HG02610 (cell line): ENCODE measurements around the gene LCAT.
"Not testable (repeated sequence)": the region's sequence is repeated elsewhere in the genome, so short reads cannot be mapped to it uniquely, and the experiment has no call there.

ENCODE experiments used
- ATAC-seq: cut with Tn5 transposase; IDR thresholded peaks from one replicate; pipeline ENCODE4 v1.9.1; 2021; ENCODE audit warnings: mild to moderate bottlenecking, moderate library complexity; ENCODE audit not compliant: unreplicated experiment

The LCAT gene

GRCh38 chr16:67933805-67934204 is 10.1 kb downstream of the LCAT start:
- no peak for ATAC-seq

DNA sequence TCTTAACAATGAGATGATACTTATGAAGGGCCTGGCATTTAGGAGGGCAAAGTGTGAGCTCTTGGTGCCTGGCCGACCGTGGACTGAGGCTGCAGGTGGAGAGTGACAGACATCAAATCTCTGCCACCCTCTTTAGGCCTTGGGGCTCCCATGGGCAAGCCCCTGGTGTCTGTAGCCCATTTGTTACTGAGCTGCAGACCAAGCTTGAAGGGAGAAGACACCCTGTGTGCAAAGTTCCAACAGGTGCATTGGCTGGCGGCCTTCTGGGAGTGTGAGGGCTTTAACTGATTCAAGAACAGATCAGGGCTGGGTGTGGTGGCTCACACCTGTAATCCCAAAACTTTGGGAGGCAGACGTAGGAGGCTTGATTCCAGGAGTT is 11.5 kb downstream of the LCAT start:
- no peak for ATAC-seq

DNA sequence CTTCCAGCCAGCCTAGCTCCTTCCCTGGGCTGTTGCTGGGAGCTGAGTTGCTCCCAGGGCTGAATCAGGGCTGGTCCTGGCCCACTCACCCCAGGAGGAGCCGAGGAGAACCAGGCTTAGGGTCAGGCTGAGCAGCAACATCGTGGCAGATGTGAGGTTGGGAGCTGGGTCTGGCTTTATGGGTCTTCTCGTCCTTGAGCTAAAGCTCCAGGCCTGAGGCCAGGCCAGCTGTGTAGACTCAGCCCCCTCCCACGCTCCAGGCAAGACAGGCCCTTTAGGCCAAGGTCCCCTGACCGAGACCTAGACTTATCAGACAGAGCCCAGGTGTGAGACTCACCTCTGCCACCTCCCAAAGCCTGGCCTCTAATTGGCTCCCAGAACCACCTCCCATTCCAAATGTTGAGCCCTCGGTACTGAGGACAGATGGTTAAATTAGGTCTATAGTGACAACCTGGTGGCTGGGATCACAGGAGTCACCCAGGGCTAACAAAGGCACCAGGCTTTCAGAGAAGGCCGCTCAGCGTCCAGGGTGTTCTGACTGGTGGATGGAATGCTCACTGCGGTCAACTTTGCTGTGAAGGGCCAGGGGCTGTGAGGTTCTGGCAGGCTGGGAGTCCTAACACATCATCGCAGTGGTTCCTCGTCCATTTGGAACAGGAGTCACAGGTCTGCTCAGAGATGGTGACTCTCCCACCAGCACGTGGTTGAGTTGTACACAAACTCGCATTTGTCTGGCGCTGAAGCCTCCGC is 12.0 kb downstream of the LCAT start, which contains the start of gene CTRL:
Gene CTRL, minus strand, starts transcription at position 151 of the 750 bp plus-strand sequence. Its CDS starts 10 bp downstream, at position 141.
- ATAC-seq, result no peak

GRCh38 chr16:67930678-67931211 is 13.2 kb downstream of the LCAT start:
- ATAC-seq, result no peak

- no peak for ATAC-seq
Measured at GRCh38 chr16:67930191-67930590, 13.7 kb downstream of the LCAT start.

DNA sequence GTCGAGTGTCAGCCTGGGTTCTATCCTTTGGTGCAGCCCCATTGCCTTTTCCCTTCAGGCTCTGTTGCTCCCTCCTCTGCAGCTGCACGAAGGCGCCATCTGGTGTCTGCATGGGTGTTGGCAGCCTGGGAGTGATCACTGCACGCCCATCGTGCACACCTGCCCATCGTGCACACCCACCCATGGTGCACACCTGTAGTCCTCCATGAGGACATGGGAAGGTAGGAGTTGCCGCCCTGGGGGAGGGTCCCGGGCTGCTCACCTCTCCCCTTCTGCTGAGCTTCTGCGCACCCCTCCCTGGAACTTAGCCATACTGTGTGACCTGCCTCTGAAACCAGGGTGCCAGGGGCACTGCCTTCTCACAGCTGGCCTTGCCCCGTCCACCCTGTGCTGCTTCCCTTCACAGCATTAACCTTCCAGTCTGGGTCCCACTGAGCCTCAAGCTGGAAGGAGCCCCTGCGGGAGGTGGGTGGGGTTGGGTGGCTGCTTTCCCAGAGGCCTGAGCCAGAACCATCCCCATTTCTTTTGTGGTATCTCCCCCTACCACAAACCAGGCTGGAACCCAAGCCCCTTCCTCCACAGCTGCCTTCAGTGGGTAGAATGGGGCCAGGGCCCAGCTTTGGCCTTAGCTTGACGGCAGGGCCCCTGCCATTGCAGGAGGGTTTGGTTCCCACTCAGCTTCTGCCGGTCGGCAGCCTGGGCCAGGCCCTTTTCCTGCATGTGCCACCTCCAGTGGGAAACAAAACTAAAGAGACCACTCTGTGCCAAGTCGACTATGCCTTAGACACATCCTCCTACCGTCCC is 15.2 kb downstream of the LCAT start:
- ATAC-seq, result no peak

DNA sequence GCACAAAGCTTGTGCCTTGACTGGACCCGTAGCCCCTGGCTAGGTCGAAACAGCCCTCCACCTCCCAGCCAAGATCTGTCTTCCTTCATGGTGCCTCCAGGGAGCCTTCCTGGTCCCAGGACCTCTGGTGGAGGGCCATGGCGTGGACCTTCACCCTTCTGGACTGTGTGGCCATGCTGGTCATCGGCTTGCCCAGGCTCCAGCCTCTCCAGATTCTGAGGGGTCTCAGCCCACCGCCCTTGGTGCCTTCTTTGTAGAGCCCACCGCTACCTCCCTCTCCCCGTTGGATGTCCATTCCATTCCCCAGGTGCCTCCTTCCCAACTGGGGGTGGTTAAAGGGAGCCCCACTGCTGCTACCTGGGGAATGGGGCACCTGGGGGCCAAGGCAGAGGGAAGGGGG is 15.8 kb downstream of the LCAT start:
- ATAC-seq, result no peak

DNA sequence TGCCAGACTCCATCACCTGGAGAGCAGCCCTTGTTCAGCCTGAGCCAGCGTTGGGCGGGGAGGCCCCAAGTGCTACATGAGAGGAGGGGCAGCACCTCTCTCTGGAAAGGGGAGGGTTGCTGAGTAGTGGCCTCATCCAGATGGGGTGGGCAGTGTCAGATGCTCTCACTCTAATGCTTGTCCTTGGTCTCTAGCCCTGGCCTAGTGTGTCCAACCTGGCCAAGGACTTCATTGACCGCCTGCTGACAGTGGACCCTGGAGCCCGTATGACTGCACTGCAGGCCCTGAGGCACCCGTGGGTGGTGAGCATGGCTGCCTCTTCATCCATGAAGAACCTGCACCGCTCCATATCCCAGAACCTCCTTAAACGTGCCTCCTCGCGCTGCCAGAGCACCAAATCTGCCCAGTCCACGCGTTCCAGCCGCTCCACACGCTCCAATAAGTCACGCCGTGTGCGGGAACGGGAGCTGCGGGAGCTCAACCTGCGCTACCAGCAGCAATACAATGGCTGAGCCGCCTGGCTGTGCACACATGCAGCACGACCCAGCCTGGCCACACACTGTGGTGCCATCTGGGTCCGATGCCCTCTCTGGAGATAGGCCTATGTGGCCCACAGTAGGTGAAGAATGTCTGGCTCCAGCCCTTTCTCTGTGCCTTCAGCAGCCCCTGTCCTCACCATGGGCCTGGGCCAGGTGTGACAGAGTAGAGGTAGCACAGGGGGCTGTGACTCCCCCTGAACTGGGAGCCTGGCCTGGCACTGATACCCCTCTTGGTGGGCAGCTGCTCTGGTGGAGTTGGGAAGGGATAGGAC is 16.6 kb downstream of the LCAT start:
- ATAC-seq, result no peak

- ATAC-seq, result no peak
Measured at GRCh38 chr16:67926181-67926750, 17.7 kb downstream of the LCAT start.

DNA sequence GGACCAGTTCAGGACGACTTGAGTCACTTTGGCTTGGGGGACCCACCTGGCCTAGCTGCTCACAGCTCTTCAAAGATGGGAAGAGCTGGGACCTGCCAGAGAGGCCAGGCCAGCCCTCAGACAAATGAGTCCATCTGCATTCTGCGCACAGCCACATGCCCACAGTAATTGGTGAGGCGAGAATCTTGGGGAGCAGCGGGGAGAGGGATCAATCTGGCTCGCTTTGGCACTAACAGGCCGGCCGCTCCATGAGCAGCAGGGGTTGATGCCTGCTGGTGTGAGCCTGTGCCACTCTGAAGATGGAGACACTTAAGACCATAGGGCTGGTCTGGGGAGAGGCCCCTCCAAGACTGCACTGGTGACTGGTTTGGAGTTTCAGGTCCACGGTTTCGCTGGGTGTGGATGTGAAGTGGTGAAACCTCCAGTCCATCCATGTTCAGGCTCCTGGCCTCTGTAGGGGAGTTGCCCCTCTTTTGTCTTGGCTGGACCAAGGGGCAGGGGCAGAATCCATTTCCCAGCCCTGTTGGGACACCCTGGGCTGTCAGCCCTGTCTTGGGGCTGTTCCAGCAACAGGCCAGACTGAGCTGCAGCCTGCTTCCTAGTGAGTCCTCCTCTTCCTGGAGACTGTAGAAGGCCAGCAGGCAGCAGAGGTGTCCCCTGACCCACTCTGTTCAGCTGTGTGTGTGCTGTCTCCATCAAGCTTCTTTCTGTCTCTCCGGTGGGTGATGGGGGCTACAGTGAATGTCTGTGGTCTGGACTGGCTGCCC is 19.6 kb downstream of the LCAT start:
- no peak for ATAC-seq

- ATAC-seq, result no peak
Measured at GRCh38 chr16:67923414-67924116, 20.4 kb downstream of the LCAT start.

DNA sequence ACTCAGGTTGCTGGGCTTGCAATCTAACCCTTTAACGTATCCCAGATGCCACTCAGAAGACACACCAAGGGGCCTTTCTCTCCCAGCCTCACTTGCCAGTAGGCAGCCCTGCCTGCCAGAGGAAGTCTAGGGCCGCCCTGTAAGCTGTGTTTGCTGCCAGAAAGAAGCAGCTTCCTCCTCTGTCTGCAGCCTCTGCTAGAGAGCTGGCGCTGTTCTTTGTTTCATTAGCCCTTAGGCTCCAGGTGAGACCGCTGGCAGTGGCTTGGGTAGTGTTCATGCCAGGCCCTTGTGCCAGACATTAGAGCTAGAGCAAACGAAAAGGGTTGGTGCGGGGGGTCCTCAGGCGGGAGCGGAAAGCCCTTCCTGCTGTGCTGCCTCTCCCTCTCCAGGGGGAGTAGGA is 21.2 kb downstream of the LCAT start:
- no peak for ATAC-seq

DNA sequence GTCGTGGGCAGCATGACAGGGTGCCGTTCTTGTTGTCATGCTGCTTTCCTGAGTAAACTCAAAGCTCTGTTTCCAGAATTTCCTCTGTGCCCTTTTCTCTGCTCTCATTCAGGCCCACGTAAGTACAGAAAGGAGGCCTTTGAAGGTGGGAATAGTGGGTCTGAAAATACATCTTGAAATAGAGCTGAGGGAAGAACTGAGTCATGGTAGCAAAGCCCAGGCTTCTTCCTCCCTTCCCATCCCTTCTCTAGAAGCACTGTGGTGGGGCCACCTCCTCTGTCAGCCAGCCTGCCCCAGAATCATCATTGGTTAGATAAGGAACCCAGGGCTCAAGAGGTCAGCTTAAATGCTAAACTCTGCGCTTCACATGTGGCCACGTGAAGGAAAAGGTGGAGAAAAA is 21.7 kb downstream of the LCAT start:
- ATAC-seq, result no peak

- ATAC-seq, result no peak
Measured at GRCh38 chr16:67919622-67920221, 24.2 kb downstream of the LCAT start.

- no peak for ATAC-seq
Measured at GRCh38 chr16:67917852-67918236, 26.1 kb downstream of the LCAT start.

- ATAC-seq, result no peak
Measured at GRCh38 chr16:67917140-67917851, 26.6 kb downstream of the LCAT start.

GRCh38 chr16:67915831-67916723 is 27.8 kb downstream of the LCAT start:
- ATAC-seq, result no peak

DNA sequence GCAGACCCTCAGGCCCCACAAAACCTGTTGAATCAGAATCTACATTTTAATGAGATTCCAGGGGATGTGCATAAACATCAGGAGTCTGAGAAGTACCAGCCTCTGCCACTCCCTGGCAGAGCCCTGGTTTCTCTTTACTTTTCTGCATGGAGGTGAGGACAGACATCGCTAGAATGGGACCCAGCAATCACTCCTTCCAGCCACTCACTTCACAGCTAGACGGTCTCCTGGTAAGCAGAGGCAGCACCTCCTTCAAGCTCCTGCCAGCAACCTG is 28.5 kb downstream of the LCAT start:
- ATAC-seq, result not testable (repeated sequence)
